ENCODE measurements around the gene SLC26A2. TPM values are rescaled to one million over a fixed set of nuclear protein-coding genes. Genes with fewer than 3 reads are reported as not detected.

SLC26A2 gene
- total and polyA plus RNA-seq, 8 donors, result 1.1 to 7.4 (median 3.6) TPM

DNA sequence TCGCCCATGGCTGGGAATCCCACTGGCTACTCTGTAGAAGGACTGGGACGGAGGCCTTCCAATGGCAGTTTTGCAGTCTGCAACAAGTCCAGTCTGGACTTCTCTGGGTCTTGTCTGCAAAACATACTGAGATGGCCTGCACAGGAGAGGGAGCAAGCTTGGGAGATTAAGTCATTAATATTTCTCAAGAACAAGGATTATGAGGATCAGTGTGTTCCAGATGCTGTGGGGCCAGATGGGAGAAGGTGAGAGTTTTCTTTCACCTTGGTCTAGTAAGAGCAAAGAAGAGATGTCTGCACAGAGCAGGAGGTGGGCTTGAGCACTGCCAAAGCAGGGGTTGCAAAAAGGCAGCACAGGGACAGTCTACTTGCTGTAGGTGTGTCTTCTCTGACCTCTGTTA lies 15.9 kb upstream of the SLC26A2 start, which contains the start of gene PDE6A:
Gene PDE6A, minus strand, starts transcription at position 128 of the 400 bp plus-strand sequence. Its CDS starts 120 bp downstream, at position 8.
- no peak within 1 kb of the TSS for H3K27ac ChIP-seq
- no peaks in the 10 kb centered on the region for H3K9me3 ChIP-seq
- TF ChIP-seq, protein P1, sequence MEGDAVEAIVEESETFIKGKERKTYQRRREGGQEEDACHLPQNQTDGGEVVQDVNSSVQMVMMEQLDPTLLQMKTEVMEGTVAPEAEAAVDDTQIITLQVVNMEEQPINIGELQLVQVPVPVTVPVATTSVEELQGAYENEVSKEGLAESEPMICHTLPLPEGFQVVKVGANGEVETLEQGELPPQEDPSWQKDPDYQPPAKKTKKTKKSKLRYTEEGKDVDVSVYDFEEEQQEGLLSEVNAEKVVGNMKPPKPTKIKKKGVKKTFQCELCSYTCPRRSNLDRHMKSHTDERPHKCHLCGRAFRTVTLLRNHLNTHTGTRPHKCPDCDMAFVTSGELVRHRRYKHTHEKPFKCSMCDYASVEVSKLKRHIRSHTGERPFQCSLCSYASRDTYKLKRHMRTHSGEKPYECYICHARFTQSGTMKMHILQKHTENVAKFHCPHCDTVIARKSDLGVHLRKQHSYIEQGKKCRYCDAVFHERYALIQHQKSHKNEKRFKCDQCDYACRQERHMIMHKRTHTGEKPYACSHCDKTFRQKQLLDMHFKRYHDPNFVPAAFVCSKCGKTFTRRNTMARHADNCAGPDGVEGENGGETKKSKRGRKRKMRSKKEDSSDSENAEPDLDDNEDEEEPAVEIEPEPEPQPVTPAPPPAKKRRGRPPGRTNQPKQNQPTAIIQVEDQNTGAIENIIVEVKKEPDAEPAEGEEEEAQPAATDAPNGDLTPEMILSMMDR (IDR thresholded peaks at IDR 0.05), result no peak
- ATAC-seq (no peak), DNase-seq (no peak), FAIRE-seq (no peak)
- no peaks in the 10 kb centered on the region for H3K27me3 ChIP-seq
- 83% methylated on average over 2 of the region's 2 CpGs for WGBS, 2 donors
- H3K36me3 ChIP-seq, result no peaks in the 10 kb centered on the region
- H3K4me1 ChIP-seq, result no peaks in the 10 kb centered on the region
- intact Hi-C loops (cut with DNase I), result loop anchor here in 1 of 3 donors (10.0 kb wide), 1 partner anchor 50 kb away; no protein-coding TSS in a partner anchor
- H3K4me3 ChIP-seq, result no peak within 1 kb of the TSS

DNA sequence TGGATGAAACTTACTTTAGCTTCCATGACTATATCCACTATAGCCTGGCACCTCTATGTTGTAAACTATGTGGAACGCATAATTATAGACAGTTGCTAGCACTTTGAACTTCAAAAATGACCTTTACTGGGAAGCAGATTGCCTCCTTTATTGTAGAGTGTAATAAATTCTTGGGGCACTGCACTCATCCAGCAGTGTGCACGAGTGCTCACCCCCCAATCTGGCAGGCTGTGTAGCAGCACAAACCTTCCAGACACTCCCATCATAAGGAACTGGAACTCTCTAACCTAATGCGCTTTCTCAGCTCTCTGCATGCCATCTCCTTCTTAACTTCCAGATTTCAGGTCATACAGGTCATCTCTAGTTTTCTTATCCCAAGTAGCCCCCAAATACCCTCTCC lies 14.4 kb upstream of the SLC26A2 start:
- no peak overlapping the region for H3K4me3 ChIP-seq
- no peak overlapping the region for H3K27ac ChIP-seq
- DNase-seq (no peak), FAIRE-seq (no peak), ATAC-seq (no peak)
- no peaks in the 10 kb centered on the region for H3K27me3 ChIP-seq
- H3K4me1 ChIP-seq, result no peaks in the 10 kb centered on the region
- no peaks in the 10 kb centered on the region for H3K9me3 ChIP-seq
- TF ChIP-seq, protein P1 (IDR thresholded peaks at IDR 0.05), result no peak
- WGBS, 2 donors, result 76 to 86% methylated on average over 3 of the region's 3 CpGs
- no peaks in the 10 kb centered on the region for H3K36me3 ChIP-seq
- intact Hi-C loops (cut with DNase I), result loop anchor here in 1 of 3 donors (10.0 kb wide), 1 partner anchor 49 kb away; no protein-coding TSS in a partner anchor

- FAIRE-seq (no peak), ATAC-seq (no peak), DNase-seq (no peak)
- TF ChIP-seq, protein P1 (IDR thresholded peaks at IDR 0.05), result no peak
- Histone ChIP-seq H3K36me3 (no peaks in the 10 kb centered on the region), H3K4me3 (no peak overlapping the region), H3K27ac (no peak overlapping the region), H3K4me1 (no peaks in the 10 kb centered on the region), H3K27me3 (no peaks in the 10 kb centered on the region), H3K9me3 (no peaks in the 10 kb centered on the region)
- WGBS, 2 donors, result 73 to 85% methylated on average over 5 of the region's 5 CpGs
- intact Hi-C loops (cut with DNase I), result loop anchor here in 1 of 3 donors (10.0 kb wide), 1 partner anchor 46 kb away; no protein-coding TSS in a partner anchor
Measured at GRCh38 chr5:149948993-149949392, 11.6 kb upstream of the SLC26A2 start.

GRCh38 chr5:149951138-149951749 lies 9.3 kb upstream of the SLC26A2 start:
- TF ChIP-seq, protein P1 (IDR thresholded peaks at IDR 0.05), result no peak
- ATAC-seq (peak in 2 of 4 donors; percentile 61 to 67), DNase-seq (no peak), FAIRE-seq (no peak)
- intact Hi-C loops (cut with DNase I), result no loop called here
- Histone ChIP-seq H3K27ac (no peak overlapping the region), H3K4me3 (no peak overlapping the region), H3K36me3 (no peaks in the 10 kb centered on the region), H3K4me1 (no peaks in the 10 kb centered on the region), H3K27me3 (no peaks in the 10 kb centered on the region), H3K9me3 (no peaks in the 10 kb centered on the region)
- WGBS, 2 donors, result 55 to 75% methylated on average over 6 of the region's 6 CpGs

DNA sequence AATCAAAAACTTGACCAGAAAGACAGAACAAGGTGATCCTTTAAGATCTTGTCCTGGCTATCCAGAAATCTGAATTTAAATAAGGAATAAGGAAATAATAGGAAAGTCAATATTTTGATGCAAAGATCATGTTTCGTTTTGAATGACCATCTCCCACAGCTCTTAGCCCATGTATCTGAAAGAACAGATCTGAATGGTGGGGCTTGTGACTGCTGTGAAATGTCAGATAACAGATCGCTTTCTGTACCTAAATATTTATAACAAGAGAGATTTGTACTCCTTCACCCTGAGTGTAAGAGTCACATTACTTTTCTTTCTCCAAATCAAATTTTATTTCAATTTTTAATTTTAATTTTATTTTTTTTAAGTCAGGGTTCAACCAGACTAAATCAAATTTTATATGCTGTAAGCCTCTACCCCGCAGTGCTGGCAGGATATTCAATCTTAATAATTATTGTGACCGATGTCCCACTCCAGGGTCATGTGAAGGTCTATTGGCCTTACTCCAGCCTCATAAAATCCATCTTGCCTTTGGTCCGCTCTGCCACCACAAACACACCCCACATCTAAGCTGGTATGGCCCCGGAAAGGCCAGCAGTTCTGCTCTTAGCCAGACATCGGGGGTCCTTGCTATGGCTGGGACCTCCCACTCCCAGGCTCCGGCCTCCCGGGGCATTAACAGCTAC lies 7.0 kb upstream of the SLC26A2 start:
- TF ChIP-seq, protein P1 (IDR thresholded peaks at IDR 0.05), result no peak
- FAIRE-seq (no peak), DNase-seq (no peak), ATAC-seq (no peak)
- Histone ChIP-seq H3K4me1 (no peaks in the 10 kb centered on the region), H3K36me3 (no peaks in the 10 kb centered on the region), H3K27me3 (no peaks in the 10 kb centered on the region), H3K9me3 (no peaks in the 10 kb centered on the region), H3K27ac (no peak overlapping the region), H3K4me3 (no peak overlapping the region)
- intact Hi-C loops (cut with DNase I), result no loop called here
- WGBS, 2 donors, result 78 to 84% methylated on average over 9 of the region's 9 CpGs
